NCI-H1092 treated with DMSO at 0.1 percent for 48 hours (cell line): ENCODE results near the gene TEKT5.

Source experiments
- DNase-seq: peaks from one replicate; lab custom pipeline; 2025; lab: John Stamatoyannopoulos, UW

TEKT5 gene

DNA sequence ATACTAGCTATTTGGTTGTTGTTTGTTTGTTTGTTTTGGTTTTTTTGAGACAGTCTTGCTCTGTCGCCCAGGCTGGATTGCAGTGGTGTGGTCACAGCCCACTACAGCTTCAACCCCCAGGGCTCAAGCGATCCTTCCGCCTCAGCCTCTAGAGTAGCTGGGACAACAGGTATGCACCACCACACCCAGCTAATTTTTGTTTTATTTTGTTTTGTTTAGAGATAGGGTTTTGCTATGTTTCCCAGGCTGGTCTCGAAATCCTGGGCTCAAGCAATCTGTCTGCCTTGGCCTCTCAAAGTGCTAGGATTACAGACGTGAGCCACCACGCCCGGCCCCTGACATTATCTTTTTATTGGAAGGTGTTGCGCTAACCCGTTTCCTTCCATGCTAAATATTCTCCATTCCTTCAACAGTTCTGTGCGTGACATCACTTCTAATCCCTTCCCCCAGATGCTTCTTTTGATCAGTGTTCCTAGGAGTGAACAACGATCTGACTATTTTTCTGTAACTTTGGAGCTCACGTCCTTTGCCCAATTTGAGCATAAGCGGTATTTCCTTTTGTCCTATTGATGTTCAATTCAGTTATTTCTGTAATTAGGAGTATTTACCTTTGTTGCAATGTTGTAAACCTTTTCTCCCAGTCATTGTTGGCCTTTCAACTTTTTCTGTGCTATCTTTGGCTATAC lies 84.1 kb downstream of the TEKT5 start:
- DNase-seq, result no peak

DNA sequence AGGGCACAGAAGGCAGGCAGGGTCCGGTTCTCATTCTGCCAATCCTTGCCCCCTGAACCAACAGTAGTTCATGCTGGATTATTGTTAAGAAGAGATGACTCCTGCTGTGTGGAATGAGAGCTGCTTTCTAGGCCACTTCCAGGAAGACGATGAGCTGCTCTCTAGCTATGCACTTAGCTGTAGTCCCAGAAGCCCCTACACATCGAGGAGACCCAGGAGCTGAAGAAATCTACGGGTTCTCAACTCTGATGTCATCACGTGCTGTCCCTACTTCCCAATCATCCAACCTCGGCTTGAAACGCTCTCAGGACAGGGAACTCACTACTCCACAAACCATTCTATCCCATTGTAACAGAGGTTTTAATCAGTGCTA lies 85.3 kb downstream of the TEKT5 start:
- DNase-seq, result no peak

GRCh38 chr16:10608687-10609401 lies 85.9 kb downstream of the TEKT5 start:
- DNase-seq, result no peak

- no peak for DNase-seq
These were observed 87.6 kb downstream of the TEKT5 start for GRCh38 chr16:10607157-10607556.

GRCh38 chr16:10606607-10607006 lies 88.1 kb downstream of the TEKT5 start:
- no peak for DNase-seq

GRCh38 chr16:10605636-10606035 lies 89.1 kb downstream of the TEKT5 start:
- no peak for DNase-seq

DNA sequence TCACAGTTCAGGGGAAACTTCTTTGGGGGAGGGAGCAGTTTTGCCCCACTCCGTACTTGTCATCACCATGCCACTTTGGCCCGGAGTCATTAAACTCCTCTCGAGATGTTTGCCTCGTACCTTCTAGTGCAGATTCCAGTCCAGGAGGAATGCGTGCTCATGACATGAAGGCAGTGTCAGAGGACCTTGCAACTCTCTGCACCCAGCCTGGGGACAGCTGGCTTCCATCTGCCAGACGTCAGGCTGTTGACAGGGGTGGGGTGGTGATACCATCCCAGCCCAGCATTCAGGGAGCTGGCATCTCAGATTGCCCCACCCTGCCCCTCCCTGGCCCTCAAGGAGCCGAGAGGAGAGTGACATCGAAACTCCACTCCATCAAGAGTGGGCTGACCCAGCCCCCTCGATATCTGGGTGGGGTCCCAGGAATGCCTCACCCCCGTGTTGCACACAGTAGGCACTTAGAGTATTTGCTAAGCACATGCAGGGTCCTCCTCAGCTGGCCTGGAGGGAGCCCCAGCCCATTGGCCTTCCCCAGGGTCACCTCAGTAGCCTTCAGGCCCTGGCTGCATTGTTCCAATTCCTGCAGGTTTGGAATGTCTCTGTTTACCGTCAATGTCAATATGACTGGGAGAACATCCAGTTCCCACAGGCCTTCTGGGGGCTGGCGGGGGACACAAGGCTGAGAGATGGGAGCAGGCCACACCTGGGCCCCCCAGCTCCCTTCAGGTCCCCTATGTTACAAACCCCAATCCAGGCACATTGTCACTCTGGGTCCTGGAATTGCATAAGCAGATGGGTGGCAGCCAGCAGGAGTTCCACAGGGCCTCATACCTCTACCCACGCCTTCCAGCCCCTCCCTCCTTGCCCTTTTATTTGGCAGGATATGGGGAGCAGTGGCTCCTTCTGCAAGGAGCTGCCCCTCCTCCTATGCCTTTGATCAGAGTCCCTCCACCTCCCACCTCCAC lies 93.0 kb downstream of the TEKT5 start:
- no peak for DNase-seq

GRCh38 chr16:10600782-10601443 lies 93.8 kb downstream of the TEKT5 start:
- no peak for DNase-seq

DNA sequence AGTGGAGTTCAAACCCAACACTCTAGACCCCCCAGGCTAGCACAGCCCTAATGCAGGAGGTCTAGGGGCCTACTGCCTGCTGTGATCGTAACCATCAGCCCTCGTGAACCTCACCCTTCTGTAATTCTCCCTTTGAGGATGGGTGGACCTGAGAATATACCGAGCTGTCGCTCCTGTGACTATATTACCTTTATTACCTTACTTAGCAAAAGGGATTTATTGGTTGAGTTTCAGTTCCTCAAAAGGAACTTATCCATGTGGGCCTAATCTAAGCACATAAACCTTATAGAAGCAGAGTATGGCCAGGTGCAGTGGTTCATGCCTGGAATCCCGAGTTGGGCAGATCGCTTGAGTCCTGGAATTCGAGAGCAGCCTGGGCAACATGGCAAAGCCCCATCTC lies 95.1 kb downstream of the TEKT5 start:
- no peak for DNase-seq

- DNase-seq, result no peak
These were observed 96.6 kb downstream of the TEKT5 start for GRCh38 chr16:10598157-10598556.

DNA sequence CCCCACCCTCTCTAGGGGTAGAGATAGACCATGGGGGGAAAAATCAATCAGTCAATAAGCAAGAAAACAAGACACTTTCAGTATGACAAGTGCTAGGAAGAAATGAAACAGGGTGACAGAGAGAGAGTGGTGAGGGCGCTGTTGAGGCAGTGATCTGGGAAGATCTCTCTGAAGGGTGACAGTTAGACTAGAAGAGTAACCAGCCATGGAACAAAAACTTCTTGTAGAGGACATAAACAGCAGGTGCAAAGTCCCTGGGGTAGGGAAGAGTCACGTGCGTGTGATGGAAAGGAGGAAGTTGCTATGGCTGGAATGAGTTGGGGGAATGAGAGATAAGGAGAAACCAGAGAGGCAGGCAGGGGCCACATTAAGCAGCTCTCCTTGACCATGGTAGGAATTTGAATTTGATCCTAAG lies 97.5 kb downstream of the TEKT5 start:
- DNase-seq, result no peak

- no peak for DNase-seq
These were observed 100.3 kb downstream of the TEKT5 start for GRCh38 chr16:10594312-10594950.

GRCh38 chr16:10592611-10593010 lies 102.1 kb downstream of the TEKT5 start:
- no peak for DNase-seq

DNA sequence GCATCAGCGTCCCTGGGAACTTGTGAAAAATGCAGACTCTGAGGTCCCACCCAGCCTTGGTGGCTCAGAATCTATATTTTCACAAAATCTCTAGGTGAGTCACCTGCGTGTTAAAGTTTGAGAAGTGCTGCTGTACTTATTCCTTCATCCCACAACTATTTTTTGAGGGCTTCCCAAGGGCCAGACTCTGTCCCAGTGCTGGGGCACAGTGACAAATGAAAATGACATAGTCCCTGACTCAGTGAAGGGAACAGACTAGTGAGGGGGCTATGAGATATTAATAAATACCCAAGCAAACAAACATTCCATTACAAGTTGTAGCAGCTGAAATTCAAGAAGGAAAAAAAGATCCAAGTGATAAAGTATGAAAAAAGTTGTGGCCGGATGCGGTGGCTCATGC lies 104.4 kb downstream of the TEKT5 start:
- no peak for DNase-seq

DNA sequence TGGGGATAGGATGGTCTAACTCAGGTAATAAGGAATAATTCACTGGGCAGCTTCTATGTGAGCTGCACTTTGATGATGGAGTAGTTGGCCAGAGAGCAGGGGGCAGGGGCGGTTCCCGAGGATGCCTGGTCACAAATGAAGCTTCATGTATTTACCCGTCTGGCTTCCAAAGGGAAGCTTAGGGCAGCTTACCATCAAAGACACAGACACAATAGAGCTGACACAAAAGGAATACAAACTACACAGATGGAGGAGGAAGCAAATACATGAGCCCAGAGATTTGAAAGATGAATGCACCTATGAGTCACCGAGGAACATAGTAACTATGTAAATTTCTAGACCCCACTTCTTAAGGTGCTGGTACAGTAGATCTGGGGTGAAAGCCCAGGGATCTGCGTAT lies 105.6 kb downstream of the TEKT5 start:
- no peak for DNase-seq

- DNase-seq, result no peak
These were observed 107.1 kb downstream of the TEKT5 start for GRCh38 chr16:10587622-10588021.

GRCh38 chr16:10584981-10585438 lies 109.7 kb downstream of the TEKT5 start:
- no peak for DNase-seq

- DNase-seq, result no peak
These were observed 111.5 kb downstream of the TEKT5 start for GRCh38 chr16:10583269-10583668.

DNA sequence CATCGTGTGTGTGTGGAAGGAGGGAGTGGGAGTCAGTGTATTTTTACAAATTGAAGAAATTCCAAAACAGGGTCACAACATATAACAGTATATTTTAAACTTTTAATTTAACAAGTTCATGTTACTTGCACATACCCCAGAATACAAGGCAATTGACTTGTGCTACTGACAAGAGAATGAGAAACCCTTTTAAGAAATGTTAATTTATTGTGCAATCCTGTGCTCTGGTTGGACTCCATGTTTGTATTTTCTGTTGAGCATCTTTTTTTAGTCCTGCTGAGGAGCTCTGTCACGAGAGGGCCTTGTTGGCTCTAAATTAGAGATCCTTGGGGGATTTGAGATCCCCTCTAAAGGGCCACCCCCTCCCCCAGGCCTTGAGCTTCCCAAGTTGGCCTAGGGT lies 113.2 kb downstream of the TEKT5 start:
- DNase-seq, result no peak

DNA sequence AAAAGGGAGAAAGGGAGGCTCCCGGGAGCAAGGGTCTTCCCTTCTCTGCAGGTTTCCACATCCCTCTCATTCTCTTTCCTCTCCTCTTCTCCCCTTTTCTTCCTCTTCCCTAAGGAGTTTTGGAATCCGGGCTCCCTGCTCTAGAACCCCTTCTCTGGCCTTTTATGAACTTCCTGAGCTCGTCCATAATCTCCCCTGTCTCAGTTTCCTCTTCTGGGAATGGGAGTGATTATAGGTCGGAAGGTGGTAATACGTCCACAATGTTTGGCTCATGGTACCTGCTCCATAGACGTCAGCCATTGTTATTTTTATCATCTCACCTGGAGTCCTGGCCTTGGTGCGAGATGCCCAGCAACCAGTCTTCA lies 113.9 kb downstream of the TEKT5 start:
- DNase-seq, result no peak
